ENCODE results near the gene SCAMP4. TPM values are rescaled to one million over a fixed set of nuclear protein-coding genes. Genes with fewer than 3 reads are reported as not detected.
A peak's percentile ranks its signal among the peaks of the same experiment; 100 is the strongest.

Gene SCAMP4
- total and polyA plus RNA-seq, 2 of the 13 experiments (the other 11 are each of a cell fraction or from before 2014, with no cell fraction given): 10.7 to 13.7 TPM

GRCh38 chr19:1956868-1957492, 51.8 kb downstream of the SCAMP4 start:
- Histone ChIP-seq H4K20me1 (ENCODE audit: insufficient read depth, low read length) (peaks cover 38% of the 10 kb centered on the region; the same call in 1 of the 2 replicates), H2AFZ (ENCODE audit: low read length) (no peak overlapping the region), H3K79me2 (ENCODE audit: insufficient read depth, low read length) (peaks cover 28% of the 10 kb centered on the region), H3K27me3 (ENCODE audit: control insufficient read depth in 1 of 2, insufficient read depth in 2 of 2, low read length in 2 of 2) (no peaks in the 10 kb centered on the region), H3K4me2 (ENCODE audit: low read depth, low read length) (no peak overlapping the region), H3K9ac (ENCODE audit: insufficient read depth, low read depth, low read length) (no peak overlapping the region), H3K4me3 (replicated peaks in 1 of 3; ENCODE audit: insufficient read depth in 1 of 3, low read depth in 2 of 3, low read length in 3 of 3) (no peak overlapping the region), H3K4me1 (ENCODE audit: insufficient read depth, low read length) (no peaks in the 10 kb centered on the region), H3K27ac (ENCODE audit: extremely low read length, insufficient read depth, low read length) (no peak overlapping the region), H3K36me3 (replicated peaks in 1 of 2; ENCODE audit: control insufficient read depth in 1 of 2, insufficient read depth in 2 of 2, low read length in 2 of 2) (peaks cover 5 to 12% of the 10 kb centered on the region in 2 experiments; a peak in 3 of 5 replicates), H3K9me3 (ENCODE audit: low read length) (no peaks in the 10 kb centered on the region)
- POLR2A ChIA-PET: no interaction called here
- in situ Hi-C loops (cut with HindIII; ENCODE audit: extremely low pct_ligation_motif_present, low pct_unique_long_range_greater_than_20kb): no loop called here
- no TSS peak for BruUV-seq (replicated peaks)
- intact Hi-C loops (cut with micrococcal nuclease; ENCODE audit: unreplicated experiment): no loop called here
- TF ChIP-seq AGO2 (optimal IDR thresholded peaks at IDR 0.05; ENCODE audit: low read depth, low read length): peak; percentile 59
- no peak for TF ChIP-seq CBX1 (IDR thresholded peaks at IDR 0.05; ENCODE audit: low read depth)
- 98% methylated on average over 28 of the region's 28 CpGs for WGBS (ENCODE audit: low lambda C conversion rate)
- CTCF ChIA-PET (ENCODE audit: low intra/inter-chr PET ratio, low total read pairs): no interaction called here
- FAIRE-seq (no peak), DNase-seq (ENCODE audit: low spot score) (no peak), ATAC-seq (no peak)

GRCh38 chr19:1957562-1958248, 52.5 kb downstream of the SCAMP4 start:
- Histone ChIP-seq H3K9me3 (ENCODE audit: low read length) (no peaks in the 10 kb centered on the region), H3K4me3 (replicated peaks in 1 of 3; ENCODE audit: insufficient read depth in 1 of 3, low read depth in 2 of 3, low read length in 3 of 3) (no peak overlapping the region), H4K20me1 (ENCODE audit: insufficient read depth, low read length) (peaks cover 35% of the 10 kb centered on the region; the same call in 1 of the 2 replicates), H3K27me3 (ENCODE audit: control insufficient read depth in 1 of 2, insufficient read depth in 2 of 2, low read length in 2 of 2) (no peaks in the 10 kb centered on the region), H3K79me2 (ENCODE audit: insufficient read depth, low read length) (peaks cover 23% of the 10 kb centered on the region), H3K27ac (ENCODE audit: extremely low read length, insufficient read depth, low read length) (no peak overlapping the region), H3K36me3 (replicated peaks in 1 of 2; ENCODE audit: control insufficient read depth in 1 of 2, insufficient read depth in 2 of 2, low read length in 2 of 2) (peaks cover 6 to 10% of the 10 kb centered on the region in 2 experiments; a peak in 4 of 5 replicates), H3K9ac (ENCODE audit: insufficient read depth, low read depth, low read length) (no peak overlapping the region), H3K4me1 (ENCODE audit: insufficient read depth, low read length) (no peaks in the 10 kb centered on the region), H2AFZ (ENCODE audit: low read length) (no peak overlapping the region), H3K4me2 (ENCODE audit: low read depth, low read length) (no peak overlapping the region)
- DNase-seq (ENCODE audit: low spot score) (no peak), FAIRE-seq (no peak), ATAC-seq (no peak)
- intact Hi-C loops (cut with micrococcal nuclease; ENCODE audit: unreplicated experiment) (no loop called here), in situ Hi-C loops (cut with HindIII; ENCODE audit: extremely low pct_ligation_motif_present, low pct_unique_long_range_greater_than_20kb) (no loop called here)
- BruUV-seq (replicated peaks): no TSS peak
- ChIA-PET POLR2A (no interaction called here), CTCF (ENCODE audit: low intra/inter-chr PET ratio, low total read pairs) (no interaction called here)
- WGBS (ENCODE audit: low lambda C conversion rate): 94% methylated on average over 20 of the region's 40 CpGs
- TF ChIP-seq ARNT (IDR thresholded peaks at IDR 0.05) (no peak), PHB2 (IDR thresholded peaks at IDR 0.05; ENCODE audit: partially characterized antibody) (no peak), RARG (CRISPR knock-in tag; IDR thresholded peaks at IDR 0.05; ENCODE audit: low read depth) (no peak), SP4 (CRISPR knock-in tag; IDR thresholded peaks at IDR 0.05) (no peak), ZBTB33 (CRISPR knock-in tag; IDR thresholded peaks at IDR 0.05) (no peak), MTF1 (CRISPR knock-in tag; IDR thresholded peaks at IDR 0.05) (no peak), PRDM15 (CRISPR knock-in tag; IDR thresholded peaks at IDR 0.05) (no peak), REL (CRISPR knock-in tag; conservative IDR thresholded peaks at IDR 0.05) (no peak), GATAD1 (CRISPR knock-in tag; IDR thresholded peaks at IDR 0.05) (no peak), HNRNPL (IDR thresholded peaks at IDR 0.05; ENCODE audit: low read depth, low read length) (no peak)

Measured in HepG2 (cell line).